Stomach (tissue), 9 donors: Measurements from ENCODE around the gene ZBTB43. TPM values are rescaled to one million over a fixed set of nuclear protein-coding genes. Genes with fewer than 3 reads are reported as not detected.

ENCODE experiments used
- DNase-seq, 2 donors: peaks; one replicate each; pipeline versions ENCODE4 v3.0.0 to v3.0.0-alpha.2; 2013 to 2019
- H3K27ac ChIP-seq, 5 donors: fragments of 200-600 bp in 4 of 5; sonication (generic) in 4 of 5; one replicate each; pipeline ENCODE4 v1.5.1; 2013 to 2019; ENCODE audit warnings: mild to moderate bottlenecking in 1 of 5, moderate library complexity in 1 of 5
- H3K27me3 ChIP-seq, 3 donors: fragments of 200-600 bp; sonication (generic); one replicate each; pipeline ENCODE4 v1.5.1; 2017 to 2019; ENCODE audit warnings: mixed run types in 1 of 3
- H3K36me3 ChIP-seq, 4 donors: fragments of 200-600 bp; sonication (generic); 1 replicate in 3 of 4; 2 replicates in 1 of 4; pipeline ENCODE4 v1.5.1; 2016 to 2019
- H3K4me1 ChIP-seq, 4 donors: fragments of 200-600 bp; sonication (generic); one replicate each; pipeline ENCODE4 v1.5.1; 2016 to 2019
- H3K4me3 ChIP-seq, 4 donors: fragments of 200-600 bp; sonication (generic) in 3 of 4; one replicate each; pipeline ENCODE4 v1.5.1; 2016 to 2019; ENCODE audit warnings: mild to moderate bottlenecking in 1 of 4
- H3K9me3 ChIP-seq, 4 donors: fragments of 200-600 bp; sonication (generic); one replicate each; pipeline ENCODE4 v1.5.1; 2016 to 2019
- EP300 ChIP-seq: sonication (generic); formaldehyde crosslinking; IDR thresholded peaks from one replicate; pipeline ENCODE4 v1.6.1; 2017; ENCODE audit warnings: antibody characterized with exemption
- POLR2A ChIP-seq, 4 donors: fragments of 450-650 bp; IDR thresholded peaks; one replicate each; pipeline ENCODE4 v1.6.1; 2016; ENCODE audit warnings: antibody characterized with exemption in 4 of 4, control low read depth in 2 of 4, mild to moderate bottlenecking in 1 of 4, moderate library complexity in 1 of 4
- POLR2AphosphoS5 ChIP-seq, 3 donors: sonication (generic); formaldehyde crosslinking; IDR thresholded peaks; one replicate each; pipeline ENCODE4 v1.6.1; 2016; ENCODE audit warnings: antibody characterized with exemption in 3 of 3
- whole genome bisulfite sequencing, 5 donors: extraction: QIAGEN DNeasy Blood & Tissue Kit in 3 of 5; methylation state at CpG; one replicate each; pipeline versions ENCODE4 v1.1.5 to v1.1.7; 2013 to 2018; 5-methylcytosine and 5-hydroxymethylcytosine counted together
- intact Hi-C: fragments of 100-400 bp; cut with DNase I; formaldehyde crosslinking; loops from one replicate; pipeline ENCODE4 v1.15.1; 2023; ENCODE audit warnings: low total_unique reads
- polyA plus RNA-seq, 3 donors: library from polyadenylated mRNA; stranded (reverse); fragments of 200-250 nt; gene quantifications; one replicate each; pipeline ENCODE4 v1.2.3, GENCODE V29; 2013
- total RNA-seq, 5 donors: library from RNA; depleted of rRNA; stranded (reverse); fragments of >200 nt; gene quantifications; one replicate each; pipeline versions ENCODE4 v1.1.0 to v1.2.3, GENCODE V29; 2014 to 2016
- TF ChIP-seq, protein P1 (sequence below), 7 experiments: fragments of 450-650 bp in 4 of 7; fragments of 200-600 bp in 3 of 7; sonication (generic) in 3 of 7; IDR thresholded peaks; one replicate each; pipeline ENCODE4 v1.5.1; 2016 to 2019; ENCODE audit warnings: antibody characterized with exemption in 7 of 7, control low read depth in 2 of 7, mild to moderate bottlenecking in 1 of 7
- donor health status: healthy with polysubstance abuse.
- donor health status: Bipolar disorder and iron deficiency.
- donor health status: healthy.

The ZBTB43 gene
- total and polyA plus RNA-seq, 8 donors: 1.8 to 114 (median 6.6) TPM

DNA sequence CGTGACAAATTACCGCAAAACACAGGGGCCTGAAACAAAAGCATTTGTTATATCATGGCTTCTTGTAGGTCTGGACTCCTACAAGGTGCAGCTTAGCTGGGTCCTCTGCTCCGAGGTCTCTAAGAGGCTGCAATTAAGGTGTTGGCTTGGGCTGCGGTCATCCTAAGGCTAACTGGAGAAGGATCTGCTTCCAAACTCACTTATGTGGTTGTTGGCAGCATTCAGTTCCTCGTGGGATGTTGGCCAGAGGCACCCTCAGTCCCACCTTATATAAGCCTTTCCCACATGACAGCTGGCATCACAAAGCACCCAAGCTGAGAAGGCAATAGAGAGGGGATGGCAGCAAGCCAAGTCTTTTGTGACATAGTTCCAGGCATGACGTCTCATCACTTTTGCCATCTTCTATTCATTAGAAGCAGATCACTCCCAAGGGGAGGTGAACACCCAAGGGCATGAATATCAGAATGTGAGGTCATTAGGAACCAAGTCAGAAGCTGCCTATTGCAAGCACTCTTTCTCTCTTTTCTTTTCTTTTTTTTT lies 47.9 kb upstream of the ZBTB43 start:
- no peak for DNase-seq
- H3K27me3 ChIP-seq: peaks cover 0 to 58% (median 3%) of the 10 kb centered on the region in 3 donors

DNA sequence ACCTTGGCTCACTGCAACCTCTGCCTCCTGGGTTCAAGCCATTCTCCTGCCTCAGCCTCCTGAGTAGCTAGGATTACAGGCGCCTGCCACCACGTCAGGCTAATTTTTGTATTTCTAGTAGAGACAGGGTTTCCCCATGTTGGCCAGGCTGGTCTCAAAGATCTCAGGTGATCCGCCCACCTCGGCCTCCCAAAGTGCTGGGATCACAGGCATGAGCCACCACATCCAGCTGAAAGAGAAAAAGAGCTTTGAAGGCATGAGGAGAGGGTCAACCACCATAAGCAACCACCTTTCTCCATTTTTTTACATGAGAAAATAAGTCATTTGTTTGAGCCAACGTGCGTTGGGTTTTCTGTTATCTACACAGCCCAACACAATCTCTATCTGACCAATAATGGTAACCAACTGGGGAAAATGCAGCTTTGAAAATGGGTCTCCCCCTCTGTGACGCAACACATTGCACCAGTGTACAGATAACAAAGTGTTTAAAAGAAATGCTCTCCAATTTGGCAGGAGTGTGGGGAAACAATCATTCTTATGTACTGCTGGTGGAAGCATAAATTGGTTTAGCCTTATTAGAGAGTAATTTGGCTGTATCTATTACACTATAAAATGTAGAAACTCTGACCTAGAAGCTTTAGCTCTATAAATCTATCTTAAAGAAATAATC lies 45.8 kb upstream of the ZBTB43 start:
- H3K27me3 ChIP-seq: peaks cover 0 to 56% (median 3%) of the 10 kb centered on the region in 3 donors
- H3K36me3 ChIP-seq: no peaks in the 10 kb centered on the region

More for the DNA sequence above, 47.9 kb upstream of the ZBTB43 start:
- no peaks in the 10 kb centered on the region for H3K4me1 ChIP-seq
- TF ChIP-seq POLR2A (IDR thresholded peaks at IDR 0.05): no peak
- TF ChIP-seq, protein P1, sequence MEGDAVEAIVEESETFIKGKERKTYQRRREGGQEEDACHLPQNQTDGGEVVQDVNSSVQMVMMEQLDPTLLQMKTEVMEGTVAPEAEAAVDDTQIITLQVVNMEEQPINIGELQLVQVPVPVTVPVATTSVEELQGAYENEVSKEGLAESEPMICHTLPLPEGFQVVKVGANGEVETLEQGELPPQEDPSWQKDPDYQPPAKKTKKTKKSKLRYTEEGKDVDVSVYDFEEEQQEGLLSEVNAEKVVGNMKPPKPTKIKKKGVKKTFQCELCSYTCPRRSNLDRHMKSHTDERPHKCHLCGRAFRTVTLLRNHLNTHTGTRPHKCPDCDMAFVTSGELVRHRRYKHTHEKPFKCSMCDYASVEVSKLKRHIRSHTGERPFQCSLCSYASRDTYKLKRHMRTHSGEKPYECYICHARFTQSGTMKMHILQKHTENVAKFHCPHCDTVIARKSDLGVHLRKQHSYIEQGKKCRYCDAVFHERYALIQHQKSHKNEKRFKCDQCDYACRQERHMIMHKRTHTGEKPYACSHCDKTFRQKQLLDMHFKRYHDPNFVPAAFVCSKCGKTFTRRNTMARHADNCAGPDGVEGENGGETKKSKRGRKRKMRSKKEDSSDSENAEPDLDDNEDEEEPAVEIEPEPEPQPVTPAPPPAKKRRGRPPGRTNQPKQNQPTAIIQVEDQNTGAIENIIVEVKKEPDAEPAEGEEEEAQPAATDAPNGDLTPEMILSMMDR (IDR thresholded peaks at IDR 0.05): no peak
- no peak for TF ChIP-seq EP300
- TF ChIP-seq POLR2AphosphoS5 (IDR thresholded peaks at IDR 0.05): no peak
- intact Hi-C loops: no loop called here
- H3K4me3 ChIP-seq: no peak overlapping the region
- no peaks in the 10 kb centered on the region for H3K36me3 ChIP-seq
- WGBS, 5 donors: 69 to 74% (median 71%) methylated on average over 6 of the region's 6 CpGs
- no peak overlapping the region for H3K27ac ChIP-seq
- no peaks in the 10 kb centered on the region for H3K9me3 ChIP-seq

DNA sequence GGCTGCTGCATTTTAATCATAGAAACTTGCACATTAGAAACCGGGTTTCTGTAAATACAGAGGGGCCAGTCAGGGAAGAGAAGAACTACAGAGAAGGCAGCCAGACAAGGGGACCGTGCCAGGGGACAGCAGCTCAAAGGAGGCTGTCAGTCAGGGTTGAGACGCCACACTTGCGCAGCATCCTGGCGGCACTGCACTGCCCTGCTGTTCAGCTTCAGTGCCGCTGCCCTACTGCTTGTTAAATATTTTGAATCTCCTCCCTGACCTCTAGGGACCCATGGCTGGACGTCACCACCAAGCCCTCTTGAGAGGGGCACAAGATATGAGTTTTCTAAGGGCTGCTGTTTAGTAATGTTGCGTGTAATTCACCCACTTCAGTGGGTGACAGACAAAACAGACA lies 43.6 kb upstream of the ZBTB43 start:
- Histone ChIP-seq H3K36me3 (no peaks in the 10 kb centered on the region), H3K27me3 (peaks cover 0 to 35% (median 3%) of the 10 kb centered on the region in 3 donors), H3K9me3 (no peaks in the 10 kb centered on the region), H3K4me3 (no peak overlapping the region), H3K4me1 (no peaks in the 10 kb centered on the region), H3K27ac (no peak overlapping the region)
- no peak for TF ChIP-seq EP300
- no peak for TF ChIP-seq POLR2A (IDR thresholded peaks at IDR 0.05)
- TF ChIP-seq, protein P1 (IDR thresholded peaks at IDR 0.05): no peak
- DNase-seq: no peak
- WGBS, 5 donors: 43 to 54% (median 50%) methylated on average over 8 of the region's 8 CpGs
- intact Hi-C loops: no loop called here

More for the DNA sequence above, 45.8 kb upstream of the ZBTB43 start:
- TF ChIP-seq, protein P1 (IDR thresholded peaks at IDR 0.05): no peak
- no peak for TF ChIP-seq POLR2A (IDR thresholded peaks at IDR 0.05)
- no peak for TF ChIP-seq POLR2AphosphoS5 (IDR thresholded peaks at IDR 0.05)
- TF ChIP-seq EP300: no peak
- no peak for DNase-seq
- Histone ChIP-seq H3K9me3 (no peaks in the 10 kb centered on the region), H3K27ac (no peak overlapping the region), H3K4me1 (no peaks in the 10 kb centered on the region), H3K4me3 (no peak overlapping the region)
- 72 to 86% (median 78%) methylated on average over 7 of the region's 7 CpGs for WGBS, 5 donors
- intact Hi-C loops: no loop called here

DNA sequence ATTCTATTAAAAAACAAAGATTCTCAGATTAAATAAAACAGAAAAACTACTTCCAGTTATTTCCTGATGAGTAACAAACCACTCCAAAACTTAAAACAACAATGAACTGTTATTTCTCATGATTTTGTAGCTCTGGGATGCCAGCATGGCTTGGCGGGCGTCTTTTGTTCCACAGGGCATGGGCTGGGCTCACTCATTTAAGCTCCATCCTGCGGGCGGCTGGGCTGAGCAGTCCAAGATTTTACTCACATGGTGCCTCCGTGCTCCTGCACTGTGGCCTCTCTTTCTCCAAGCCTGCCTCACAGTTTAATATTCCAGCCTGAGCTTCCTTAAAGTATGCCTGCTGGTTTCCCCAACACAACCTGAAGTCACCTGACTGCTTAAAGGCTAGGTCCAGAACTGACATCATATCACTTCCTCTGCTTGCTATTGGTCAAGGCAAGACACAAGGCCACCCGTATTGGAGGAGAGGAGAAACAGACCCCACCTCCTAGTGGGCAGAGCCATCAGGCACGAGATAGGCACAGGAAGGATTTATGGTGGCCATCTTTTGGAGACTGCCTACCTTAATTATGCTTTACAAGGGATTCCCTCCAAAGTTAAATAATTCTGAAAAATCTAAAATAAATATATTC lies 41.6 kb upstream of the ZBTB43 start:
- no peaks in the 10 kb centered on the region for H3K4me1 ChIP-seq
- 78 to 87% (median 80%) methylated on average over 7 of the region's 7 CpGs for WGBS, 5 donors
- no peak overlapping the region for H3K4me3 ChIP-seq
- TF ChIP-seq POLR2A (IDR thresholded peaks at IDR 0.05) (no peak), POLR2AphosphoS5 (IDR thresholded peaks at IDR 0.05) (no peak), EP300 (no peak)
- TF ChIP-seq, protein P1 (IDR thresholded peaks at IDR 0.05): no peak
- H3K9me3 ChIP-seq: no peaks in the 10 kb centered on the region
- H3K27ac ChIP-seq: no peak overlapping the region
- intact Hi-C loops: no loop called here
- H3K36me3 ChIP-seq: no peaks in the 10 kb centered on the region
- H3K27me3 ChIP-seq: peaks cover 0 to 27% (median 3%) of the 10 kb centered on the region in 3 donors
- DNase-seq: no peak
